Neuronal stem cell (in vitro differentiated cells): ENCODE results near the gene TANK.

Experiments used
- DNase-seq: peaks from one replicate; pipeline ENCODE4 v3.0.0-alpha.2; 2013; ENCODE audit warnings: low spot score
- H2AFZ ChIP-seq: one replicate; pipeline ENCODE4 v1.6.1; 2013; ENCODE audit warnings: mild to moderate bottlenecking, low read length, inconsistent platforms
- H2AK5ac ChIP-seq: 2 replicates; pipeline ENCODE4 v1.6.1; 2013; ENCODE audit warnings: low read depth, mild to moderate bottlenecking, inconsistent platforms, low read length, moderate library complexity, mixed read lengths
- H2BK120ac ChIP-seq: 2 replicates; pipeline ENCODE4 v1.6.1; 2013; ENCODE audit warnings: low read depth, mild to moderate bottlenecking, inconsistent platforms, low read length, moderate library complexity, mixed read lengths
- H2BK12ac ChIP-seq: one replicate; pipeline ENCODE4 v1.6.1; 2013; ENCODE audit warnings: low read length, inconsistent platforms
- H2BK15ac ChIP-seq: 2 replicates; pipeline ENCODE4 v1.6.1; 2013; ENCODE audit warnings: mild to moderate bottlenecking, low read length, inconsistent platforms, mixed read lengths
- H2BK5ac ChIP-seq: one replicate; pipeline ENCODE4 v1.6.1; 2013; ENCODE audit warnings: inconsistent platforms, mild to moderate bottlenecking, low read length, moderate library complexity
- H3K14ac ChIP-seq: one replicate; pipeline ENCODE4 v1.6.1; 2013; ENCODE audit warnings: low read length, inconsistent platforms
- H3K18ac ChIP-seq: 2 replicates; pipeline ENCODE4 v1.6.1; 2013; ENCODE audit warnings: low read length, inconsistent platforms
- H3K23ac ChIP-seq: 2 replicates; pipeline ENCODE4 v1.6.1; 2013; ENCODE audit warnings: low read depth, mild to moderate bottlenecking, mixed read lengths, low read length, inconsistent platforms; ENCODE audit not compliant: poor library complexity
- H3K27ac ChIP-seq: replicated peaks from 3 replicates; pipeline ENCODE4 v1.5.1; 2013; ENCODE audit warnings: low read length, inconsistent platforms
- H3K27me3 ChIP-seq, 3 experiments: 2 replicates each; pipeline ENCODE4 v1.6.1; 2013; ENCODE audit warnings: low read length in 3 of 3, mild to moderate bottlenecking in 2 of 3, inconsistent platforms in 1 of 3, low read depth in 1 of 3, mixed read lengths in 1 of 3, moderate library complexity in 1 of 3; ENCODE audit not compliant: control insufficient read depth in 3 of 3, insufficient read depth in 3 of 3
- H3K36me3 ChIP-seq, 2 donors: replicated peaks in 1 of 2; 2 replicates each; pipeline ENCODE4 v1.6.1; 2013; ENCODE audit warnings: low read length in 2 of 2; ENCODE audit not compliant: control insufficient read depth in 2 of 2, insufficient read depth in 2 of 2
- H3K4ac ChIP-seq: 2 replicates; pipeline ENCODE4 v1.6.1; 2013; ENCODE audit warnings: inconsistent platforms, mild to moderate bottlenecking, low read length, moderate library complexity
- H3K4me1 ChIP-seq, 2 donors: 1 replicate in 1 of 2; 2 replicates in 1 of 2; pipeline ENCODE4 v1.6.1; 2013; ENCODE audit warnings: low read length in 2 of 2, low read depth in 1 of 2; ENCODE audit not compliant: control insufficient read depth in 2 of 2, insufficient read depth in 1 of 2
- H3K4me2 ChIP-seq: one replicate; pipeline ENCODE4 v1.6.1; 2013; ENCODE audit warnings: mild to moderate bottlenecking, low read length, inconsistent platforms; ENCODE audit not compliant: insufficient read depth, poor library complexity, severe bottlenecking
- H3K4me3 ChIP-seq, 2 donors: 2 replicates each; pipeline ENCODE4 v1.5.1; 2013; ENCODE audit warnings: low read length in 2 of 2, mild to moderate bottlenecking in 2 of 2, inconsistent platforms in 1 of 2, moderate library complexity in 1 of 2
- H3K79me1 ChIP-seq: one replicate; pipeline ENCODE4 v1.6.1; 2013; ENCODE audit warnings: low read depth, mild to moderate bottlenecking, inconsistent platforms, low read length, moderate library complexity
- H3K9ac ChIP-seq: one replicate; pipeline ENCODE4 v1.6.1; 2013; ENCODE audit warnings: mild to moderate bottlenecking, low read depth, low read length, inconsistent platforms; ENCODE audit not compliant: poor library complexity
- H3K9me3 ChIP-seq, 2 donors: replicated peaks in 1 of 2; 2 replicates each; pipeline versions ENCODE3 to v1.6.1; 2013; ENCODE audit warnings: low read length in 2 of 2, mild to moderate bottlenecking in 2 of 2, inconsistent platforms in 1 of 2, low read depth in 1 of 2, mixed read lengths in 1 of 2, moderate library complexity in 1 of 2; ENCODE audit not compliant: control insufficient read depth in 2 of 2, insufficient read depth in 1 of 2
- H4K8ac ChIP-seq: one replicate; pipeline ENCODE4 v1.6.1; 2013; ENCODE audit warnings: low read depth, mild to moderate bottlenecking, inconsistent platforms, low read length, moderate library complexity
- H4K91ac ChIP-seq: one replicate; pipeline ENCODE4 v1.6.1; 2013; ENCODE audit warnings: low read length, low read depth, mild to moderate bottlenecking, inconsistent platforms; ENCODE audit not compliant: poor library complexity
- WGBS, 2 donors: extraction: QIAGEN DNeasy Blood & Tissue Kit; methylation state at CpG; one replicate each; pipeline ENCODE4 v1.1.7; 2013; ENCODE audit warnings: missing lambda C conversion rate in 2 of 2, mixed read lengths in 1 of 2; ENCODE audit not compliant: insufficient read length in 2 of 2, insufficient replicate concordance in 1 of 2; ENCODE audit errors: extremely low coverage in 2 of 2; 5-methylcytosine and 5-hydroxymethylcytosine counted together

The TANK gene

GRCh38 chr2:161113693-161114575 lies 46.3 kb upstream of the TANK start:
- Histone ChIP-seq H3K27me3 (no peaks in the 10 kb centered on the region), H2AK5ac (no peak overlapping the region), H3K4ac (no peak overlapping the region), H3K36me3 (no peaks in the 10 kb centered on the region), H3K14ac (no peak overlapping the region), H3K79me1 (no peaks in the 10 kb centered on the region), H3K9ac (no peak overlapping the region), H2BK120ac (no peak overlapping the region), H2BK15ac (no peak overlapping the region), H3K23ac (no peak overlapping the region), H3K27ac (no peak overlapping the region), H2BK12ac (no peak overlapping the region), H3K4me3 (no peak overlapping the region), H4K91ac (no peak overlapping the region), H2BK5ac (no peak overlapping the region), H3K18ac (no peak overlapping the region), H3K4me1 (no peaks in the 10 kb centered on the region), H2AFZ (no peak overlapping the region), H3K4me2 (no peak overlapping the region), H4K8ac (no peak overlapping the region), H3K9me3 (no peaks in the 10 kb centered on the region)
- no CpG with 5 or more reads among the region's 5 CpGs for WGBS, 2 donors
- DNase-seq, result no peak

- H4K8ac ChIP-seq, result no peak overlapping the region
- no peak overlapping the region for H3K9ac ChIP-seq
- DNase-seq, result no peak
- H3K79me1 ChIP-seq, result no peaks in the 10 kb centered on the region
- no peak overlapping the region for H3K27ac ChIP-seq
- no peak overlapping the region for H3K4me3 ChIP-seq
- H2AFZ ChIP-seq, result no peak overlapping the region
- peaks cover 0 to 2% of the 10 kb centered on the region in 2 donors for H3K4me1 ChIP-seq
- no peak overlapping the region for H3K14ac ChIP-seq
- H3K9me3 ChIP-seq, result no peaks in the 10 kb centered on the region
- no peak overlapping the region for H3K4me2 ChIP-seq
- no peak overlapping the region for H2BK12ac ChIP-seq
- no peak overlapping the region for H3K18ac ChIP-seq
- no CpG with 5 or more reads among the region's 2 CpGs for WGBS, 2 donors
- no peak overlapping the region for H3K4ac ChIP-seq
- H2BK120ac ChIP-seq, result no peak overlapping the region
- H2AK5ac ChIP-seq, result no peak overlapping the region
- H4K91ac ChIP-seq, result no peak overlapping the region
- H3K36me3 ChIP-seq, result no peaks in the 10 kb centered on the region
- H2BK5ac ChIP-seq, result no peak overlapping the region
- H2BK15ac ChIP-seq, result no peak overlapping the region
- H3K23ac ChIP-seq, result no peak overlapping the region
- H3K27me3 ChIP-seq, result no peaks in the 10 kb centered on the region
Measured at GRCh38 chr2:161115205-161115604, 45.0 kb upstream of the TANK start.

GRCh38 chr2:161115605-161116380 lies 44.4 kb upstream of the TANK start:
- no peak overlapping the region for H3K18ac ChIP-seq
- no CpG with 5 or more reads among the region's 3 CpGs for WGBS, 2 donors
- no peaks in the 10 kb centered on the region for H3K36me3 ChIP-seq
- H2BK15ac ChIP-seq, result no peak overlapping the region
- no peak overlapping the region for H3K9ac ChIP-seq
- H3K79me1 ChIP-seq, result no peaks in the 10 kb centered on the region
- no peak overlapping the region for H4K91ac ChIP-seq
- H2AK5ac ChIP-seq, result no peak overlapping the region
- H3K14ac ChIP-seq, result no peak overlapping the region
- no peaks in the 10 kb centered on the region for H3K27me3 ChIP-seq
- no peak overlapping the region for H3K4ac ChIP-seq
- no peak overlapping the region for H4K8ac ChIP-seq
- H3K9me3 ChIP-seq, result no peaks in the 10 kb centered on the region
- no peak overlapping the region for H3K4me2 ChIP-seq
- H2BK120ac ChIP-seq, result no peak overlapping the region
- H2BK12ac ChIP-seq, result no peak overlapping the region
- no peak overlapping the region for H3K4me3 ChIP-seq
- H3K23ac ChIP-seq, result no peak overlapping the region
- no peak for DNase-seq
- H3K4me1 ChIP-seq, result peaks cover 0 to 2% of the 10 kb centered on the region in 2 donors
- no peak overlapping the region for H3K27ac ChIP-seq
- no peak overlapping the region for H2BK5ac ChIP-seq
- H2AFZ ChIP-seq, result no peak overlapping the region

GRCh38 chr2:161116509-161116908 lies 43.7 kb upstream of the TANK start:
- no peak for DNase-seq
- Histone ChIP-seq H2BK5ac (no peak overlapping the region), H2BK120ac (no peak overlapping the region), H2AFZ (no peak overlapping the region), H2AK5ac (no peak overlapping the region), H3K9ac (no peak overlapping the region), H3K9me3 (no peaks in the 10 kb centered on the region), H3K27me3 (no peaks in the 10 kb centered on the region), H2BK15ac (no peak overlapping the region), H3K14ac (no peak overlapping the region), H3K4me2 (no peak overlapping the region), H3K18ac (no peak overlapping the region), H3K36me3 (no peaks in the 10 kb centered on the region), H4K91ac (no peak overlapping the region), H3K27ac (no peak overlapping the region), H3K79me1 (no peaks in the 10 kb centered on the region), H3K4me1 (peaks cover 0 to 2% of the 10 kb centered on the region in 2 donors), H3K23ac (no peak overlapping the region), H4K8ac (no peak overlapping the region), H2BK12ac (no peak overlapping the region), H3K4ac (no peak overlapping the region), H3K4me3 (no peak overlapping the region)
- no CpG with 5 or more reads among the region's 5 CpGs for WGBS, 2 donors
